T47D (cell line): ENCODE results near the gene PCDHA10.
"Not testable (repeated sequence)": the region's sequence is repeated elsewhere in the genome, so short reads cannot be mapped to it uniquely, and the experiment has no call there.

Source experiments
- DNase-seq, 2 experiments: peaks; one replicate each; pipeline versions ENCODE4 v3.0.0 to v3.0.0-alpha.2; 2011 to 2012; ENCODE audit warnings: low read depth in 1 of 2, low spot score in 1 of 2
- JUND ChIP-seq: IDR thresholded peaks from 2 replicates; pipeline ENCODE4 v1.6.1; 2012; ENCODE audit warnings: low read depth
- in situ Hi-C: cut with HindIII; loops from 2 replicates; pipeline ENCODE4 v1.10.0; 2016; ENCODE audit warnings: low sequenced_read_pairs, low pct_unique_long_range_greater_than_20kb

The PCDHA10 gene

GRCh38 chr5:140828362-140828737 is 27.3 kb upstream of the PCDHA10 start:
- DNase-seq, result no peak
- in situ Hi-C loops, result no loop called here
- TF ChIP-seq JUND, result no peak

GRCh38 chr5:140829511-140830501 is 25.9 kb upstream of the PCDHA10 start:
- DNase-seq, in situ Hi-C loops: not testable (repeated sequence)

GRCh38 chr5:140833993-140834392 is 21.7 kb upstream of the PCDHA10 start, which contains the start of gene PCDHA7:
TSS of gene PCDHA7 (plus strand) at chr5:140834269. CDS start at chr5:140834384, 115 bp downstream.
- TF ChIP-seq JUND, result no peak
- no peak for DNase-seq
- in situ Hi-C loops, result no loop called here

- DNase-seq, in situ Hi-C loops: not testable (repeated sequence)
Observed at GRCh38 chr5:140834439-140835008, 21.2 kb upstream of the PCDHA10 start.

- no peak for DNase-seq
- in situ Hi-C loops, result no loop called here
- TF ChIP-seq JUND, result no peak
Observed at GRCh38 chr5:140835622-140836510, 19.8 kb upstream of the PCDHA10 start.

- in situ Hi-C loops, result no loop called here
- DNase-seq, result peak in 1 of 2 experiments; percentile 13
- TF ChIP-seq JUND, result no peak
Observed at GRCh38 chr5:140840978-140841962, 14.4 kb upstream of the PCDHA10 start, which contains the start of gene PCDHA8. TSS of gene PCDHA8 (plus strand) at chr5:140841187. CDS start at chr5:140841322, 135 bp downstream.

GRCh38 chr5:140842798-140843733 is 12.6 kb upstream of the PCDHA10 start:
- in situ Hi-C loops, result no loop called here
- TF ChIP-seq JUND, result no peak
- DNase-seq, result no peak

- in situ Hi-C loops, DNase-seq: not testable (repeated sequence)
Observed at GRCh38 chr5:140848139-140849102, 7.3 kb upstream of the PCDHA10 start, which contains the start of gene PCDHA9. TSS of gene PCDHA9 (plus strand) at chr5:140848382. CDS start at chr5:140848496, 114 bp downstream.

GRCh38 chr5:140849831-140850634 is 5.7 kb upstream of the PCDHA10 start:
- DNase-seq, in situ Hi-C loops: not testable (repeated sequence)
